Stimulated activated CD4-positive, alpha-beta T cell treated with anti-CD3 and anti-CD28 coated beads, Interleukin-4, amount 100 ng/mL, for 4 hours (primary cell): ENCODE results near the gene OR10A4.
"Not testable (repeated sequence)": the region's sequence is repeated elsewhere in the genome, so short reads cannot be mapped to it uniquely, and the experiment has no call there.

Experiments
- DNase-seq, 2 experiments: peaks; one replicate each; pipeline ENCODE4 v3.0.0-alpha.2; 2020

OR10A4 gene

GRCh38 chr11:6876325-6876724 is at the start of gene OR10A4:
Gene OR10A4, plus strand, starts transcription at chr11:6876625. Its CDS starts 23 bp downstream, at chr11:6876648.
- no peak for DNase-seq

GRCh38 chr11:6828103-6828502 is 48.3 kb upstream of the OR10A4 start:
- DNase-seq = no peak

GRCh38 chr11:6833356-6833755 is 43.1 kb upstream of the OR10A4 start:
- no peak for DNase-seq

GRCh38 chr11:6834021-6834420 is 42.4 kb upstream of the OR10A4 start:
- DNase-seq = no peak

GRCh38 chr11:6841694-6842093 is 34.7 kb upstream of the OR10A4 start:
- DNase-seq = no peak

GRCh38 chr11:6843670-6844069 is 32.8 kb upstream of the OR10A4 start:
- DNase-seq = no peak

- DNase-seq = no peak
These were observed 32.1 kb upstream of the OR10A4 start for GRCh38 chr11:6844356-6844755.

- DNase-seq = no peak
These were observed 31.0 kb upstream of the OR10A4 start, which contains the start of gene OR10A5 for GRCh38 chr11:6845383-6845782. Gene OR10A5, plus strand, starts transcription at chr11:6845683. Its CDS starts 0 bp downstream, at chr11:6845683.

GRCh38 chr11:6850526-6850925 is 25.9 kb upstream of the OR10A4 start:
- DNase-seq = no peak

- not testable (repeated sequence) for DNase-seq
These were observed 21.6 kb upstream of the OR10A4 start for GRCh38 chr11:6854801-6855200.

- DNase-seq = no peak
These were observed 20.4 kb upstream of the OR10A4 start for GRCh38 chr11:6855971-6856541.

- no peak for DNase-seq
These were observed 19.6 kb upstream of the OR10A4 start for GRCh38 chr11:6856871-6857270.

- DNase-seq = no peak
These were observed 13.5 kb upstream of the OR10A4 start, which contains the start of gene OR10A2 for GRCh38 chr11:6862961-6863360. Gene OR10A2, plus strand, starts transcription at chr11:6863057. Its CDS starts 6,698 bp downstream, at chr11:6869755.

- DNase-seq = no peak
These were observed 12.0 kb upstream of the OR10A4 start for GRCh38 chr11:6864438-6864837.

- no peak for DNase-seq
These were observed 5.1 kb upstream of the OR10A4 start for GRCh38 chr11:6871278-6871677.

GRCh38 chr11:6875761-6876160 is 664 bp upstream of the OR10A4 start:
- DNase-seq = no peak

GRCh38 chr11:6876914-6877313 is 489 bp downstream of the OR10A4 start:
- DNase-seq = no peak

GRCh38 chr11:6882751-6883150 is 6.3 kb downstream of the OR10A4 start:
- DNase-seq = no peak

GRCh38 chr11:6887711-6888110 is 11.3 kb downstream of the OR10A4 start:
- not testable (repeated sequence) for DNase-seq

- DNase-seq = no peak
These were observed 12.4 kb downstream of the OR10A4 start for GRCh38 chr11:6888830-6889229.

GRCh38 chr11:6889835-6890234 is 13.4 kb downstream of the OR10A4 start:
- DNase-seq = no peak

- no peak for DNase-seq
These were observed 16.0 kb downstream of the OR10A4 start, which contains the start of gene OR2D2 for GRCh38 chr11:6892400-6892799. Gene OR2D2, minus strand, starts transcription at chr11:6892500. Its CDS starts 0 bp downstream, at chr11:6892500.

- no peak for DNase-seq
These were observed 17.7 kb downstream of the OR10A4 start for GRCh38 chr11:6894097-6894496.

GRCh38 chr11:6895010-6895409 is 18.6 kb downstream of the OR10A4 start:
- no peak for DNase-seq

GRCh38 chr11:6898911-6899310 is 22.5 kb downstream of the OR10A4 start:
- DNase-seq = no peak
